Muscle of leg (tissue), 11 donors: Measurements from ENCODE around the gene SLITRK6. TPM values are rescaled to one million over a fixed set of nuclear protein-coding genes. Genes with fewer than 3 reads are reported as not detected.
"Not testable (repeated sequence)": the region's sequence is repeated elsewhere in the genome, so short reads cannot be mapped to it uniquely, and the experiment has no call there.

Experiments used
- DNase-seq: peaks from one replicate; pipeline ENCODE4 v3.0.0; 2013
- H3K27ac ChIP-seq: one replicate; pipeline ENCODE4 v1.5.1; 2013; ENCODE audit warnings: mild to moderate bottlenecking, low read length, control low read depth
- H3K27me3 ChIP-seq: one replicate; pipeline ENCODE4 v1.6.1; 2013; ENCODE audit warnings: low read length; ENCODE audit not compliant: control insufficient read depth, insufficient read depth
- H3K36me3 ChIP-seq: one replicate; pipeline ENCODE4 v1.6.1; 2013; ENCODE audit warnings: low read length; ENCODE audit not compliant: control insufficient read depth, insufficient read depth
- H3K4me1 ChIP-seq: one replicate; pipeline ENCODE4 v1.6.1; 2013; ENCODE audit warnings: low read length; ENCODE audit not compliant: control insufficient read depth, insufficient read depth
- H3K4me3 ChIP-seq: one replicate; pipeline ENCODE4 v1.5.1; 2013; ENCODE audit warnings: low read length, control low read depth
- H3K9me3 ChIP-seq: replicated peaks from 2 replicates; pipeline ENCODE4 v1.6.1; 2013; ENCODE audit warnings: low read depth, low read length; ENCODE audit not compliant: control insufficient read depth
- WGBS: methylation state at CpG from one replicate; pipeline ENCODE4 v1.1.5; 2013; ENCODE audit warnings: missing lambda C conversion rate; ENCODE audit not compliant: insufficient coverage; 5-methylcytosine and 5-hydroxymethylcytosine counted together
- polyA plus RNA-seq, 8 donors: library from polyadenylated mRNA; unstranded; fragments of 120-200 nt; gene quantifications; one replicate each; pipeline versions ENCODE4 v1.2.1 to v1.2.3, GENCODE V29; 2013; ENCODE audit warnings: inconsistent platforms in 1 of 8, low replicate concordance in 1 of 8; ENCODE audit not compliant: insufficient read length in 8 of 8, insufficient read depth in 1 of 8
- total RNA-seq: library from RNA; stranded (reverse); fragments of 120-200 nt; gene quantifications from one replicate; pipeline ENCODE4 v1.2.4, GENCODE V29; 2013

Gene SLITRK6
- total and polyA plus RNA-seq, 9 donors: 2.6 to 16.1 (median 6.6) TPM

GRCh38 chr13:85743201-85743770, 55.9 kb downstream of the SLITRK6 start:
- WGBS: 40% methylated on average over 1 of the region's 11 CpGs
- not testable (repeated sequence) for H3K36me3 ChIP-seq, H3K9me3 ChIP-seq, DNase-seq, H3K27me3 ChIP-seq, H3K4me3 ChIP-seq, H3K4me1 ChIP-seq, H3K27ac ChIP-seq
